Neuron (in vitro differentiated cells): Measurements from ENCODE around the gene HTRA3.

Source experiments
- H2AFZ ChIP-seq: one replicate; pipeline ENCODE4 v1.6.1; 2013; ENCODE audit warnings: low read depth, mild to moderate bottlenecking, inconsistent platforms, low read length, moderate library complexity
- H3K27me3 ChIP-seq: one replicate; pipeline ENCODE4 v1.6.1; 2013; ENCODE audit warnings: low read length; ENCODE audit not compliant: insufficient read depth
- H3K36me3 ChIP-seq: one replicate; pipeline ENCODE4 v1.6.1; 2013; ENCODE audit warnings: low read length; ENCODE audit not compliant: insufficient read depth
- H3K4me1 ChIP-seq: one replicate; pipeline ENCODE4 v1.6.1; 2013; ENCODE audit warnings: low read length; ENCODE audit not compliant: insufficient read depth
- H3K4me3 ChIP-seq: 2 replicates; pipeline ENCODE4 v1.5.1; 2013; ENCODE audit warnings: mild to moderate bottlenecking, low read length, moderate library complexity
- H3K9me3 ChIP-seq: one replicate; pipeline ENCODE4 v1.6.1; 2013; ENCODE audit warnings: low read length

HTRA3 gene

DNA sequence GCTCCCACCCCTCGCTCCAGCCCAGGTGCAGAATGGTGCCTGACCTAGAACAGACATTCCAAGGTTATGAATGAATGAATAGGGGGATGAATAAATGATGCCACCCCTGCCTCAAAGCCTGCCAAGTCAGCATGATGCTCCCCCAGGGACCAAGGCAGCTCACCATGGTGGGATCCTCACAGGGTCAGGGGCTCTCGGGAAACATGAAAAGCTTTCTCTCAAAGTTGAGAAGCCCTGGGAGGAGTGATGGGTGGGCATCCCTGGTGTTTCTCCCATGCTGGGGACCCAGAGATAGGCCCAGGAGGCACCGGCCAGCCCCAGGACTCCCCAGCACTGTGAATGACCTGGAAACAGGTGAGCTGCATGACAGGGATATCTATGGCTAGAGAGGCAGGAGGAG lies 58.9 kb downstream of the HTRA3 start:
- Histone ChIP-seq H3K36me3 (no peaks in the 10 kb centered on the region), H3K27me3 (no peaks in the 10 kb centered on the region), H3K4me1 (no peaks in the 10 kb centered on the region), H3K9me3 (no peaks in the 10 kb centered on the region), H3K4me3 (no peak overlapping the region), H2AFZ (no peak overlapping the region)

DNA sequence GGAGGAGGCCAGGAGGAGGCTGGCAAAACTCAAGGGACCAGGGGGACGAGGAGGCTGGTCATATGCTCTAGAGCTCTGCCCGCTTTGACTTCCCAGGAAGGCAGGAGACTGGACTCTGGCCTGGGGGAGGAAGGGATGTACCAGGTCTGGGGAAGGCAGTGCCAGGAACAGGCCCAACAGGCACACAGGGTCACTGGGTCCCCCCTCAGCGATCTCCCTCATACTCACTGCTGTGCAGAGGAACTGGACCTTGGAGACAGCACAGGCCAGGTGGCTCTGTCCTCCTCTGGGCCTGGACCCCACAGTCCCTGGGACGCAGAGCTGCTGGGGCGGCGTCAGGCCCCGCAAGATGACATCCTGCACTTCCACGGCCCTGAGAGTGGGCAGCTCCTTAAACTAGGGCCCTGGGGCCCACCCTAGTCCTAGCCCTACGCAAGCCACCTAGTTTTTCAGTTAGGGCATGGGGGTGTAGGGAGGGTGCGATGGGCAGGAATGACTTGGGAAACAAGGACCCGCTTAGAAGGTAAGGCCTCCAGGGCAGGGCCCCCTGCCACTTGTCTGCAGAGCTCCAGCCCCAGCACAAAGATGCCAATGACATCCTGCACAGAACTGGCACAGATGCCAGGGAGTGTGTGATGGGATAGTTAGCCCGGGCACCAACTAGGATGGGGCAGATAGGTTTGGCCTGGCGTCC lies 59.5 kb downstream of the HTRA3 start:
- H3K4me3 ChIP-seq: no peak overlapping the region
- H3K27me3 ChIP-seq: no peaks in the 10 kb centered on the region
- H3K36me3 ChIP-seq: no peaks in the 10 kb centered on the region

DNA sequence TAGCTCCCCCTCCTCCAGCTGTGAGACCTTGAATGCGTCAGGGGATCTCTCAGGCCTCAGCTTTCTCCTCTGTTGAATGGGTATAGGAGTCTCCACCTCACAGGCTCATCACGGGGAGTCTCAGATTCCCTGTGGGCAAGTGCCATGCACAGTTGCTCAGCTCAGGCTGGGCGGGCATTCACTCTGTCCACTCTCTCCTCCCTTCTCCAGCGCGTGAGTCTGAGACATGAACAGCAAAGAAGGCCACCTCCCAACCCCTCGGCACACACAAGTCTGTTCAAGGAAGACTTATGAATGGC lies 60.0 kb downstream of the HTRA3 start:
- H3K4me3 ChIP-seq: no peak overlapping the region
- no peak overlapping the region for H2AFZ ChIP-seq
- H3K27me3 ChIP-seq: no peaks in the 10 kb centered on the region
- H3K4me1 ChIP-seq: no peaks in the 10 kb centered on the region
- no peaks in the 10 kb centered on the region for H3K36me3 ChIP-seq
- H3K9me3 ChIP-seq: no peaks in the 10 kb centered on the region

More for the DNA sequence above, 59.5 kb downstream of the HTRA3 start:
- H3K9me3 ChIP-seq: no peaks in the 10 kb centered on the region
- H3K4me1 ChIP-seq: no peaks in the 10 kb centered on the region
- no peak overlapping the region for H2AFZ ChIP-seq

DNA sequence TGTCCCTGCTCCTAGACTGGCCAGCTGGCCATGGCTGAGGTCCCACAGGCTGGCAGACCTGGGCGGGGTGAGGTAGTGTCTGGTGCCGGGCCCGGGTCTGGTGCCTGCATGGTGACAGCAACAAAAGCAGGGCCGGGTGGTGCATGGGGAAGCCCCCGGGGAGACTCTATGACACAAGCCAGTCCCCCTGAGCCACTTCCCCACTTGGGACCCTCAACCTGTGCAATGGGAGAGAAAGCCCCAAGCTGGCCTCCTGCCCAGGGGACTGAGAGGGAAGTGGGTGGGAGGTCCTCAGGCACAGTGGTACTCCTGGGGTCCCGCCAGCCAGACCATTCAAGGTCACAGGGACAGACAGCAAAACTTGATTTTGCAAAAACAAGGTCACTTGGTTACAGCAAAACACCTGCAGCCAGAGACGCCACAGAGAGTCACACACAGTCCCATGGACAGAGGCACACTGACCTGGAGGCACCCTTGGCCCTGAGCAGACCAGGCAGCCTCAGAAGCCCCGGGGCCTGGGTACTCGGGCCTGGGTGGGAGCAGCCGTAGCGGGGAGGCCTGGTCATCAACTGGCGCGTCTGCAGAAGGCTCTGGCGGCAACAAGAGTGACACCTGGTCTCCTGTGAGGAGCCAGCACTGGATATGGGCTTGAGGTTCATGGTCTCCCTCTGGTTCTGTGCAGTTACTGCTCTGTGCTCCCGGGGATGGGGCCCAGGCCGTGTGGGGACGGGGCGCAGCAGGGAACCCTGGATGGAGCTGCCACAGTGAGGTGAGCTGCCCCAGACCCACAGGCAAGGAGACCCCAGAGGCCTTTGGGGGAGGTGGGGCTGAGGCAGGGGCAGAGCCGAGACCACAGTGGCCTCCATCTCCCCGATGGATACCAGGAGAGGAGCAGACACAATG lies 60.6 kb downstream of the HTRA3 start:
- Histone ChIP-seq H3K36me3 (no peaks in the 10 kb centered on the region), H3K27me3 (no peaks in the 10 kb centered on the region), H3K4me3 (no peak overlapping the region), H2AFZ (no peak overlapping the region), H3K4me1 (no peaks in the 10 kb centered on the region), H3K9me3 (no peaks in the 10 kb centered on the region)

DNA sequence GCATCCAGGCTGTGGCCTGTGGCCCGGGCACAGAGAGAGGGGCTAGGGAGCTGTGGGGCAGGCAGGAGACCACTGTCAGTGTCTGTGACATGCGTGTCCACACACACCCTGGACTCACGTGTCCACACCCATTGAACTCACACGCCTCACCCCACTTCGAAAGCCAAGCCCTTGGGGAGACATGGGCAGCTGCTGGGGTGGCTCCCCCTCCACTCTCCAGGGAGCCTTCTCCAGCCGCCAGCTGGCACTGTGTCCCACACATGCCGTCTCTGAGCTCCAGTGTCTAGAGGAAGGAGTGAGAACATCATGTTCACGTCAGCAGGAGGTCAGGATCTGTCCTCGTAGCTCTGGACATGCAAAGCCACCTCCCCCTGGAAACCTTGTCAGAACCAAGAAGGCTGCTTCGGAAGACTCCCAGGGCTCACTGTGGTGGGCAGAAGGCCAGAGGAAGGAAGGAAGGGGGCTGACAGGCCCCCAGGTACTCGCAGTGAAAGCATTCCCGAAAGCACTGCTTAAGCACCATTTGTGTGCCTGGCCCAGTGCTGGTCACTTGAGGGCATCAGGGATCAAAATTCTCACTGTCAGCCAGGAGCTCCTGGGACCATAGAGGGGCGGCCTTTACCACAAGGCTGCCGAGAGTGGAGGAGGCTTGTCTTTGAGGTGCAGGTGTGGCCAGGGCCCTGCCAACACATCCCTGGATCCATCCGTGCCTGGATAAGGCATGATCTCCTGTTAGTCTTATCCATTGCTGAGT lies 61.4 kb downstream of the HTRA3 start:
- no peak overlapping the region for H3K4me3 ChIP-seq
- no peaks in the 10 kb centered on the region for H3K27me3 ChIP-seq
- H3K4me1 ChIP-seq: no peaks in the 10 kb centered on the region
- no peaks in the 10 kb centered on the region for H3K9me3 ChIP-seq
- no peak overlapping the region for H2AFZ ChIP-seq
- no peaks in the 10 kb centered on the region for H3K36me3 ChIP-seq

DNA sequence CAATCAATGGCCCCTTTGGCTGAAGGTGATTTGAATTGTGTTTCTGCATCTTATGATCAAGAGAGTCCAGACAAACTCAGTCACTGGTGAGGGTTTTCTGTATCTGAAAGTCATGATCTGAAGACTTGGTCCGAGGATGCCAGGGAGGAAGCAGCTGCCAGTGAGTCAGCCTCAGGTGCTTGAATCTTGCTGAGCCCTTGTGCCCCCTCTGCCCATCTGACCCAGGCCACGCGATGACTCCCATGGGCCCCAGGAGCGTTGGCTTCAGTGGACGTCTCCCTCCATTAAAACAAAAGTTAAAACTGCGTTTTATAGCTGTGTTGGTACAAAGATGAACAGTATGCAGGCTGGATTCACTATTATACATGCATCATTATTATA lies 62.0 kb downstream of the HTRA3 start:
- H2AFZ ChIP-seq: no peak overlapping the region
- no peaks in the 10 kb centered on the region for H3K9me3 ChIP-seq
- no peaks in the 10 kb centered on the region for H3K4me1 ChIP-seq
- no peaks in the 10 kb centered on the region for H3K27me3 ChIP-seq
- H3K36me3 ChIP-seq: no peaks in the 10 kb centered on the region
- no peak overlapping the region for H3K4me3 ChIP-seq

DNA sequence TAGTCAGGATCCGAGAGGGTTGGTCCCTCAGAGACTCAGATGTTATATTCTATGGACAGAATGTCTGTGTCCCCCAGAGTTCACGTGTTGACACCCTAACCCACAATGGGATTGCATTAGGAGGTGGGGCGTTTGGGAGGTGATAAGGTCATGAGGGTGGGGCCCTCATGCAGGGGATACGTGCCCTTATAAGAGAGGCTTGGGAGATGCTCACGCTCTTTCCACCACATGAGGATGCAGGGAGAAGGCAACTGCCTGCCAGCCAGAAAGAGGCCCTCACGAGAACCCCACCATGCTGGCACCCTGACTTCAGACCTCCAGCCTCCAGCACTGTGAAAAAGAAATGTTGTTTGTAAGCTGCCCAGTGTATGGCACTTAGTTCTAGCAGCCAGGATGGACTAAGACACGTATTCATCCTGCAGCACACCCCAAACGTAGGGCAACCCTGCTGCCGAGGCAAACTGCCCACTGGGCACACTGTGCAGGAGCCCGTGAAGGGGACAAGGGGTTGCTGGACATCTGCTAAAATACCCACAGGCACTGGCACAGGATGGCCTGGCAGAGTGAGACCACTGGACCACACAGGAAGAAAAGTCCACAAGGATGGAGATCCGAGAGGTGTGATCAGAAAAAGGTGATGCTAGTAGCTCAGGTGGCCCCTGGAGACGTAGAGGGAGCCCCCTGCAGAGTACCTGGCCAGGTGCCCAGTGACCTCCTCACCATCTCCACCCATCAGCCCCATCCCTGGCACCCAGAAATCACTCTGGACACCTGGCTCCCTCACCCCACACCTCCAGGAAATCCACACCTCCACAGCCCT lies 62.7 kb downstream of the HTRA3 start:
- H3K27me3 ChIP-seq: no peaks in the 10 kb centered on the region
- no peaks in the 10 kb centered on the region for H3K9me3 ChIP-seq
- H3K4me3 ChIP-seq: no peak overlapping the region
- no peak overlapping the region for H2AFZ ChIP-seq
- no peaks in the 10 kb centered on the region for H3K36me3 ChIP-seq
- H3K4me1 ChIP-seq: no peaks in the 10 kb centered on the region

DNA sequence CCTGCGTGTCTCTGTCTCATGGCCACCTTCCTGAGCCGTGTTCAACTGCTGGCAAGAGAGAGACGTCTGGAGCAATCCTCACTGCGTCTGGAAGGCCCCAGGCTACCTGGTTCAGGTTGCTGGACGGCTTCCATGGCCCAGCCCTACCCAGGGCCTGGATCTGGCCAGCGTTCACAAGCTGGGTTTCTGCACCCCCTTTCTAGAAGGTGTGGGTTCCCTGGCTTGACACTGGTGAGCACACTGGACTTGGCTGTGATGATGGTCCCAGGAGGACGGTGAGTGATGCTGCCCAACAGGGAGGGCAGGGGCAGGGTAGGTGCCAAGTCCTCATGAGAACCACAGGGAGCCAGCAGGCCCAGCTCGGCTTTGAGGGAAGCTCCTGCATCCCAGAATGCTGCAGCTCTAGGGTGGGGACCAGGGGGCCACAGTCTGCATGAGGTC lies 63.4 kb downstream of the HTRA3 start:
- H3K9me3 ChIP-seq: no peaks in the 10 kb centered on the region
- no peak overlapping the region for H2AFZ ChIP-seq
- H3K4me1 ChIP-seq: no peaks in the 10 kb centered on the region
- no peak overlapping the region for H3K4me3 ChIP-seq
- H3K36me3 ChIP-seq: no peaks in the 10 kb centered on the region
- H3K27me3 ChIP-seq: no peaks in the 10 kb centered on the region

DNA sequence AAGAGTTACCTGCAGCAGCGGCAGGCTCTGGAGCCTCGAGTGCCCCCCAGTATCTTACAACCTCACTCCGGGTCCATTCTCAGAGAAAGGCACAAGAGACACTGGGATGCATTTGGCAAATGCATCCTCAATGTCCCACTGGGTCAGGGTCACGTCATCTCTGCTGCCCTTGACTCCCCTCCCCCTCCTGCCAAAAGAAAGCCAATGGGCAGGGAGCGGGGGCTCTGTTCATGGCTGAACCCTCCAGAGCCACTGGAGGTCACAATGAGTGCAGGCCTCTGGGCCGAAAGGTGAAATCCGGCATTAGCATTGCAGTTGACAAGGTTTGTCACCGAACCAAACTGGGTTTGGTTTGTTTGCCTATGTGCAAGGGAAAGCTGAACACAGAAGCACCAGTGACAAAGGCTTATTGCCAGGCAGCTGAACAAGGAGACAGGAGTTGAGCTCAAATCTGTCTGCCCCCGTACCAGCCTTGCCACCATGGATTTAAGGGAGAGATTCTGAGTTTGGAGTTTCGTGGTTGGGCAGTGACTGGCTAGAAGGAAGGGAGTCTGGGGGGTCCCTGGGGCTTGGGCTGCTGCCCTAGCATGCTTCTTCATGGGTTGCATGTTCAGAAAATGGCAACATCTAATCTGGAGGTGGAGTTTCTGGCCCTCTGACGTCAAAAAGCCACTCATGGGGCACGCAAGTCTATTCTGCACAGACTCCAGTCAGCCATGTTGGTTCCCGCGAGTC lies 64.3 kb downstream of the HTRA3 start:
- H3K4me1 ChIP-seq: no peaks in the 10 kb centered on the region
- no peak overlapping the region for H3K4me3 ChIP-seq
- H3K9me3 ChIP-seq: no peaks in the 10 kb centered on the region
- no peak overlapping the region for H2AFZ ChIP-seq
- H3K36me3 ChIP-seq: no peaks in the 10 kb centered on the region
- H3K27me3 ChIP-seq: no peaks in the 10 kb centered on the region

DNA sequence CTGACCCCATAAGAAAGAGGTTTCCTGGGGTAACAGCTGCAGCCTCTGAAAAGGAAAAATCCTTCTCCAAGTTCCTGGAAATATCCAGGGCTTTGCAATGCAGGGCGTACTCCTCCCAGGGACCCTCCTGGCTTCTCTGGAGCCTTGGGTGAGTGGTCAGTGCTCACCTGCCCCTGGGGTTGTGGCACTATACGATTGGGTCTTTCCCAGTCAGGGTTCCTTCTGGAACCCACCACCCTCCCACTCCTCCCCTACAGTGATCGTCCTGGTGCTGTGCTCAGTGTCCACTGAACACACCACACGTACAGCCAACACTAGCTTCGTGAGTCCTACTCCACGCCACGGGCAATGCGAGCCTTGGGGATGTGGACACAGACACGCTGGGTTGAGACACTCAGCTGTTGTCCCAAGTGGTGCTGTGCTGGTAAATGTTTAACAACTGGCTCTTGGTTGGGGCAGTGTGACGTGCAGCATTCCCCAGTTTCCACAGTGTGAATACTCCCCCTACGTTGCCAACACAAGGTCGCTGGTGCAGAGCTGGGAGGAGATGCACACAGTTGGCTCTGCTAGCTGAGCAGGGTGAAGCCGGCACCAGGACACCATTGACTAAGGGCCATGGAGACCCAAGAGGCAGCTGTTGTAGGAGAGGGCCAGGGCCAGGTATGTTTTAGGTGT lies 65.4 kb downstream of the HTRA3 start:
- Histone ChIP-seq H3K4me3 (no peak overlapping the region), H3K4me1 (no peaks in the 10 kb centered on the region), H3K9me3 (no peaks in the 10 kb centered on the region), H2AFZ (no peak overlapping the region), H3K36me3 (no peaks in the 10 kb centered on the region), H3K27me3 (no peaks in the 10 kb centered on the region)

DNA sequence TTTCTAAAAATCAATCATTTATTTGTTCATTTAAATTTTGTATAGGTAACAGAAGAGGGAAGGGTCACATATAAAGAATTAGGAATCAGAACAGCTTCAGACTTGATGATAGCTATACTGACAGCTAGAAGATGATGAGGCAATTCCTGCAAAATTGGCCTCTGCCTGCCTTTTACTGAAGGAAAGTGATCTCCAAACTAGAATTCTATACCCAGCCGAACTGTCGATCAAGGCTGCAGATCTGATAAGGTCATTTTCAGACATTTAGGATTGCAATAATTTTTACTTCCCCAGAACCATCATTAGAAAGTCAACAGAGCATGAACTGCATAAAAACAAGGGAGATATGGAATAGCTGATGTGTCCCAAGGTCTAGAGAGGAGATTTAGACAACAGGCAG lies 66.3 kb downstream of the HTRA3 start:
- Histone ChIP-seq H3K36me3 (no peaks in the 10 kb centered on the region), H2AFZ (no peak overlapping the region), H3K9me3 (no peaks in the 10 kb centered on the region), H3K4me1 (no peaks in the 10 kb centered on the region), H3K4me3 (no peak overlapping the region), H3K27me3 (no peaks in the 10 kb centered on the region)
